Measurements from ENCODE around the gene NKPD1. TPM values are rescaled to one million over a fixed set of nuclear protein-coding genes. Genes with fewer than 3 reads are reported as not detected.

Gene NKPD1
- total RNA-seq, 1 donor from 2014 or later = 0.67 TPM

- H3K27me3 Mint-ChIP-seq (ENCODE audit: unreplicated experiment) = peaks cover 12% of the 10 kb centered on the region
- no peak overlapping the region for H3K27ac Mint-ChIP-seq (ENCODE audit: unreplicated experiment)
- no peak overlapping the region for H3K4me3 Mint-ChIP-seq (ENCODE audit: unreplicated experiment)
- no peaks in the 10 kb centered on the region for H3K4me1 Mint-ChIP-seq (ENCODE audit: unreplicated experiment)
- no peak for TF ChIP-seq CTCF (IDR thresholded peaks at IDR 0.05; ENCODE audit: unreplicated experiment)
- no peak for DNase-seq (ENCODE audit: low spot score)
- H3K36me3 Mint-ChIP-seq (ENCODE audit: low read depth, unreplicated experiment) = peaks cover 12% of the 10 kb centered on the region
- no peaks in the 10 kb centered on the region for H3K9me3 Mint-ChIP-seq (ENCODE audit: unreplicated experiment)
These were observed 14.0 kb downstream of the NKPD1 start for GRCh38 chr19:45146741-45147205.

- H3K4me3 Mint-ChIP-seq (ENCODE audit: unreplicated experiment) = no peak overlapping the region
- peaks cover 17% of the 10 kb centered on the region for H3K36me3 Mint-ChIP-seq (ENCODE audit: low read depth, unreplicated experiment)
- no peaks in the 10 kb centered on the region for H3K9me3 Mint-ChIP-seq (ENCODE audit: unreplicated experiment)
- H3K27ac Mint-ChIP-seq (ENCODE audit: unreplicated experiment) = no peak overlapping the region
- no peak for TF ChIP-seq CTCF (IDR thresholded peaks at IDR 0.05; ENCODE audit: unreplicated experiment)
- peaks cover 12% of the 10 kb centered on the region for H3K27me3 Mint-ChIP-seq (ENCODE audit: unreplicated experiment)
- H3K4me1 Mint-ChIP-seq (ENCODE audit: unreplicated experiment) = no peaks in the 10 kb centered on the region
- no peak for DNase-seq (ENCODE audit: low spot score)
These were observed 14.5 kb downstream of the NKPD1 start for GRCh38 chr19:45146251-45146650.

GRCh38 chr19:45145270-45146189, 15.3 kb downstream of the NKPD1 start:
- no peaks in the 10 kb centered on the region for H3K4me1 Mint-ChIP-seq (ENCODE audit: unreplicated experiment)
- H3K27me3 Mint-ChIP-seq (ENCODE audit: unreplicated experiment) = peaks cover 12% of the 10 kb centered on the region
- no peak overlapping the region for H3K4me3 Mint-ChIP-seq (ENCODE audit: unreplicated experiment)
- H3K27ac Mint-ChIP-seq (ENCODE audit: unreplicated experiment) = no peak overlapping the region
- H3K9me3 Mint-ChIP-seq (ENCODE audit: unreplicated experiment) = no peaks in the 10 kb centered on the region
- no peak for TF ChIP-seq CTCF (IDR thresholded peaks at IDR 0.05; ENCODE audit: unreplicated experiment)
- no peak for DNase-seq (ENCODE audit: low spot score)
- H3K36me3 Mint-ChIP-seq (ENCODE audit: low read depth, unreplicated experiment) = peaks cover 22% of the 10 kb centered on the region

- DNase-seq (ENCODE audit: low spot score) = no peak
- H3K27ac Mint-ChIP-seq (ENCODE audit: unreplicated experiment) = no peak overlapping the region
- peaks cover 13% of the 10 kb centered on the region for H3K27me3 Mint-ChIP-seq (ENCODE audit: unreplicated experiment)
- peaks cover 22% of the 10 kb centered on the region for H3K36me3 Mint-ChIP-seq (ENCODE audit: low read depth, unreplicated experiment)
- H3K4me1 Mint-ChIP-seq (ENCODE audit: unreplicated experiment) = no peaks in the 10 kb centered on the region
- no peaks in the 10 kb centered on the region for H3K9me3 Mint-ChIP-seq (ENCODE audit: unreplicated experiment)
- H3K4me3 Mint-ChIP-seq (ENCODE audit: unreplicated experiment) = no peak overlapping the region
- no peak for TF ChIP-seq CTCF (IDR thresholded peaks at IDR 0.05; ENCODE audit: unreplicated experiment)
These were observed 16.1 kb downstream of the NKPD1 start for GRCh38 chr19:45144431-45145269.

Data from endothelial cell (in vitro differentiated cells).